H1 (cell line): ENCODE measurements around the gene CENPV. TPM values are rescaled to one million over a fixed set of nuclear protein-coding genes. Genes with fewer than 3 reads are reported as not detected.

Experiments
- CTCF ChIA-PET: fragments of 300-600 bp; sonication (Branson Sonifier 250); formaldehyde crosslinking; loops from one replicate; lab custom pipeline; 2021; ENCODE audit not compliant: partially characterized antibody; lab: Charles Lee
- POLR2A ChIA-PET: fragments of 300-600 bp; sonication (Branson Sonifier 250); formaldehyde crosslinking; loops from one replicate; lab custom pipeline; 2021; ENCODE audit warnings: inconsistent platforms; ENCODE audit not compliant: partially characterized antibody; lab: Charles Lee
- DNase-seq, 2 experiments: peaks; one replicate each; pipeline versions ENCODE4 v3.0.0 to v3.0.0-alpha.2; 2010 to 2022; ENCODE audit warnings: low spot score in 2 of 2, low read depth in 1 of 2, mixed read lengths in 1 of 2
- FAIRE-seq: peaks from 2 replicates; lab custom pipeline; 2011; peaks lifted over from hg19 to GRCh38; lab: Jason Lieb, UNC
- H2AFZ ChIP-seq: 2 replicates; pipeline ENCODE4 v1.8.1; 2012; ENCODE audit warnings: low read length, inconsistent platforms
- H2AK5ac ChIP-seq: 2 replicates; pipeline ENCODE4 v1.6.1; 2013; ENCODE audit warnings: low read depth, low read length
- H2BK120ac ChIP-seq: replicated peaks from 2 replicates; pipeline ENCODE3; 2013; ENCODE audit warnings: low read depth, low read length, inconsistent platforms
- H2BK12ac ChIP-seq: 2 replicates; pipeline ENCODE4 v1.6.1; 2013; ENCODE audit warnings: low read depth, low read length
- H2BK15ac ChIP-seq: 2 replicates; pipeline ENCODE4 v1.6.1; 2013; ENCODE audit warnings: low read length
- H2BK20ac ChIP-seq: 2 replicates; pipeline ENCODE4 v1.6.1; 2013; ENCODE audit warnings: low read length
- H2BK5ac ChIP-seq: 2 replicates; pipeline ENCODE4 v1.6.1; 2013; ENCODE audit warnings: low read depth, low read length
- H3K14ac ChIP-seq: 2 replicates; pipeline ENCODE4 v1.6.1; 2013; ENCODE audit warnings: inconsistent platforms; ENCODE audit not compliant: insufficient read length
- H3K18ac ChIP-seq: 2 replicates; pipeline ENCODE4 v1.6.1; 2013; ENCODE audit warnings: low read length; ENCODE audit errors: extremely low read depth
- H3K23ac ChIP-seq: 2 replicates; pipeline ENCODE4 v1.6.1; 2013; ENCODE audit warnings: inconsistent platforms; ENCODE audit not compliant: insufficient read length
- H3K23me2 ChIP-seq: 2 replicates; pipeline ENCODE4 v1.6.1; 2013; ENCODE audit warnings: low read depth, low read length
- H3K27ac ChIP-seq: 2 replicates; pipeline ENCODE4 v1.6.1; 2011; ENCODE audit warnings: low read depth, low read length, inconsistent platforms
- H3K27me3 ChIP-seq, 4 experiments: replicated peaks in 1 of 4; 1 replicate in 1 of 4; 2 replicates in 3 of 4; pipeline versions ENCODE4 v1.6.1 to v1.8.1; 2011 to 2013; ENCODE audit warnings: low read length in 3 of 4, mild to moderate bottlenecking in 3 of 4, inconsistent platforms in 2 of 4, mixed read lengths in 2 of 4, moderate library complexity in 1 of 4; ENCODE audit not compliant: control insufficient read depth in 3 of 4, insufficient read depth in 3 of 4; ENCODE audit errors: extremely low read depth in 1 of 4
- H3K36me3 ChIP-seq, 4 experiments: 2 replicates each; pipeline versions ENCODE4 v1.6.1 to v1.8.1; 2011 to 2013; ENCODE audit warnings: mild to moderate bottlenecking in 4 of 4, low read length in 3 of 4, moderate library complexity in 2 of 4, control low read depth in 1 of 4, inconsistent platforms in 1 of 4; ENCODE audit not compliant: insufficient read depth in 4 of 4, control insufficient read depth in 2 of 4
- H3K4ac ChIP-seq: replicated peaks from 2 replicates; pipeline ENCODE3; 2013; ENCODE audit warnings: low read length, low read depth, mixed read lengths, inconsistent platforms; ENCODE audit not compliant: insufficient read length
- H3K4me1 ChIP-seq, 4 experiments: replicated peaks in 1 of 4; 1 replicate in 1 of 4; 2 replicates in 3 of 4; pipeline versions ENCODE4 v1.6.1 to v1.8.1; 2011 to 2013; ENCODE audit warnings: low read length in 3 of 4, inconsistent platforms in 2 of 4, mixed read lengths in 1 of 4; ENCODE audit not compliant: insufficient read depth in 4 of 4, control insufficient read depth in 3 of 4
- H3K4me2 ChIP-seq, 2 experiments: 2 replicates each; pipeline versions ENCODE4 v1.6.1 to v1.8.1; 2011 to 2013; ENCODE audit warnings: low read depth in 2 of 2, low read length in 2 of 2, control low read depth in 1 of 2, inconsistent platforms in 1 of 2, mild to moderate bottlenecking in 1 of 2; ENCODE audit not compliant: insufficient read depth in 1 of 2
- H3K4me3 ChIP-seq, 4 experiments: fragments of 200-600, 300-600 bp in 1 of 4; sonication (generic), shearing (Covaris generic), sonication (Bioruptor Twin) in 1 of 4; 2 replicates each; pipeline versions ENCODE4 v1.5.1 to v1.8.1; 2011 to 2016; ENCODE audit warnings: low read length in 4 of 4, low read depth in 3 of 4, control low read depth in 2 of 4, inconsistent platforms in 2 of 4, mild to moderate bottlenecking in 2 of 4, mixed read lengths in 1 of 4, moderate library complexity in 1 of 4; ENCODE audit not compliant: insufficient read depth in 2 of 4; ENCODE audit errors: extremely low read depth in 1 of 4
- H3K56ac ChIP-seq: replicated peaks from 2 replicates; pipeline ENCODE3; 2013; ENCODE audit warnings: low read depth, mild to moderate bottlenecking, mixed read lengths, low read length, inconsistent platforms; ENCODE audit not compliant: insufficient read length
- H3K79me1 ChIP-seq: 2 replicates; pipeline ENCODE4 v1.6.1; 2013; ENCODE audit warnings: low read depth, low read length, control low read depth
- H3K79me2 ChIP-seq, 2 experiments: 2 replicates each; pipeline versions ENCODE4 v1.6.1 to v1.8.1; 2012 to 2013; ENCODE audit warnings: low read length in 2 of 2, mild to moderate bottlenecking in 2 of 2, inconsistent platforms in 1 of 2; ENCODE audit not compliant: insufficient read depth in 2 of 2, control insufficient read depth in 1 of 2
- H3K9ac ChIP-seq, 4 experiments: replicated peaks in 1 of 4; 1 replicate in 1 of 4; 2 replicates in 3 of 4; pipeline versions ENCODE4 v1.6.1 to v1.8.1; 2011 to 2013; ENCODE audit warnings: low read depth in 3 of 4, low read length in 3 of 4, control low read depth in 2 of 4, mild to moderate bottlenecking in 2 of 4, moderate library complexity in 2 of 4, inconsistent platforms in 1 of 4; ENCODE audit errors: extremely low read depth in 1 of 4
- H3K9me3 ChIP-seq, 2 experiments: 2 replicates each; pipeline versions ENCODE4 v1.6.1 to v1.8.1; 2012 to 2013; ENCODE audit warnings: mild to moderate bottlenecking in 2 of 2, moderate library complexity in 2 of 2, control low read depth in 1 of 2, inconsistent platforms in 1 of 2, low read depth in 1 of 2, low read length in 1 of 2, mixed read lengths in 1 of 2; ENCODE audit not compliant: insufficient read depth in 2 of 2
- H4K20me1 ChIP-seq, 2 experiments: replicated peaks in 1 of 2; 2 replicates each; pipeline versions ENCODE3 to v1.8.1; 2011 to 2013; ENCODE audit warnings: inconsistent platforms in 2 of 2, low read length in 2 of 2, mild to moderate bottlenecking in 1 of 2; ENCODE audit not compliant: insufficient read depth in 2 of 2, control insufficient read depth in 1 of 2
- H4K5ac ChIP-seq: 2 replicates; pipeline ENCODE4 v1.6.1; 2013; ENCODE audit warnings: low read length, low read depth, mixed read lengths, inconsistent platforms; ENCODE audit not compliant: insufficient read length
- H4K8ac ChIP-seq: 2 replicates; pipeline ENCODE4 v1.8.0; 2013; ENCODE audit warnings: mild to moderate bottlenecking, moderate library complexity, low read length, inconsistent platforms; ENCODE audit not compliant: insufficient read depth; ENCODE audit errors: extremely low read depth
- H4K91ac ChIP-seq: replicated peaks from 2 replicates; pipeline ENCODE3; 2013; ENCODE audit warnings: low read length, mixed read lengths, inconsistent platforms; ENCODE audit not compliant: insufficient read length
- BRCA1 ChIP-seq: IDR thresholded peaks from 2 replicates; pipeline ENCODE4 v1.6.1; 2012; ENCODE audit warnings: low read depth, low read length, improper control_type of control experiment
- CTCF ChIP-seq, 3 experiments: IDR thresholded peaks; 1 replicate in 2 of 3; 2 replicates in 1 of 3; pipeline versions ENCODE4 v1.5.1 to v1.6.1; 2011; ENCODE audit warnings: low read length in 3 of 3, mild to moderate bottlenecking in 3 of 3, inconsistent platforms in 2 of 3, low read depth in 1 of 3, moderate library complexity in 1 of 3; ENCODE audit not compliant: insufficient read depth in 1 of 3; ENCODE audit errors: control extremely low read depth in 1 of 3
- EP300 ChIP-seq, 2 experiments: IDR thresholded peaks; 1 replicate in 1 of 2; 2 replicates in 1 of 2; pipeline ENCODE4 v1.6.1; 2011 to 2012; ENCODE audit warnings: low read depth in 2 of 2, low read length in 2 of 2, mild to moderate bottlenecking in 2 of 2, borderline replicate concordance in 1 of 2, inconsistent platforms in 1 of 2, moderate library complexity in 1 of 2
- KDM5A ChIP-seq: fragments of 200-600 bp; IDR thresholded peaks from 2 replicates; pipeline ENCODE4 v1.7.1; 2012; ENCODE audit warnings: mild to moderate bottlenecking, low read length, inconsistent platforms, mixed read lengths
- PHF8 ChIP-seq: fragments of 200-600 bp; sonication (generic); conservative IDR thresholded peaks from 2 replicates; pipeline ENCODE4 v1.7.1; 2012; ENCODE audit warnings: low read depth, mild to moderate bottlenecking, inconsistent platforms, low read length, moderate library complexity
- RBBP5 ChIP-seq: IDR thresholded peaks from 2 replicates; pipeline ENCODE4 v1.7.1; 2012; ENCODE audit warnings: low read depth, mild to moderate bottlenecking, inconsistent platforms, low read length, moderate library complexity, borderline replicate concordance
- SP1 ChIP-seq: IDR thresholded peaks from 2 replicates; pipeline ENCODE4 v1.6.1; 2011; ENCODE audit warnings: low read depth, low read length
- SP2 ChIP-seq: IDR thresholded peaks from 2 replicates; pipeline ENCODE4 v1.6.1; 2012; ENCODE audit warnings: mild to moderate bottlenecking, low read length, inconsistent platforms
- SRF ChIP-seq: IDR thresholded peaks from 2 replicates; pipeline ENCODE4 v1.6.1; 2011; ENCODE audit warnings: mild to moderate bottlenecking, low read depth, low read length, moderate library complexity
- TCF12 ChIP-seq: IDR thresholded peaks from 2 replicates; pipeline ENCODE4 v1.6.1; 2011; ENCODE audit warnings: low read depth, mild to moderate bottlenecking, low read length
- TEAD4 ChIP-seq: IDR thresholded peaks from 2 replicates; pipeline ENCODE4 v1.6.1; 2012; ENCODE audit warnings: low read depth, low read length, inconsistent platforms, mixed read lengths
- ZNF274 ChIP-seq: IDR thresholded peaks from 2 replicates; pipeline ENCODE4 v1.7.0; 2012; ENCODE audit warnings: low read length, borderline replicate concordance; ENCODE audit errors: extremely low read depth
- WGBS, 2 experiments: shearing (Covaris generic) in 1 of 2; methylation state at CpG; one replicate each; pipeline versions ENCODE4 v1.1.6 to v1.1.7; 2013 to 2015; ENCODE audit warnings: low lambda C conversion rate in 2 of 2, mixed read lengths in 2 of 2, inconsistent platforms in 1 of 2, low coverage in 1 of 2, missing lambda C conversion rate in 1 of 2; ENCODE audit not compliant: insufficient replicate concordance in 2 of 2, insufficient coverage in 1 of 2, insufficient read length in 1 of 2; ENCODE audit errors: extremely low coverage in 1 of 2, missing lambda C conversion rate in 1 of 2; 5-methylcytosine and 5-hydroxymethylcytosine counted together
- polyA plus RNA-seq, 7 experiments: library from polyadenylated mRNA; depleted of rRNA in 3 of 7; stranded (reverse) in 5 of 7; unstranded in 2 of 7; fragments of >200 nt in 5 of 7; fragments of 200-250 nt in 2 of 7; gene quantifications; 1 replicate in 5 of 7; 2 replicates in 1 of 7; 4 replicates in 1 of 7; pipeline versions ENCODE4 v1.2.1 to v1.2.3, GENCODE V29; 2011 to 2013; ENCODE audit warnings: missing spikeins in 2 of 7, mixed read lengths in 2 of 7
- total RNA-seq: library from RNA; stranded (reverse); fragmentation: NEBNext Ultra II Directional; extraction: Animal tissue kit (Norgen Biotek cat#: 25700); gene quantifications from 2 replicates; pipeline ENCODE4 v1.2.1, GENCODE V29; 2021

CENPV gene
- total and polyA plus RNA-seq, 2 of the 8 experiments (the other 6 are each of a cell fraction or from before 2014, with no cell fraction given), result 249 to 260 TPM

- H3K14ac ChIP-seq, result no peak overlapping the region
- no peaks in the 10 kb centered on the region for H3K27me3 ChIP-seq
- H3K4me1 ChIP-seq, result no peaks in the 10 kb centered on the region
- DNase-seq (no peak), FAIRE-seq (no peak)
- H3K79me1 ChIP-seq, result no peaks in the 10 kb centered on the region
- no peak overlapping the region for H3K4me2 ChIP-seq
- POLR2A ChIA-PET, result no interaction called here
- H3K4ac ChIP-seq, result no peak overlapping the region
- H4K5ac ChIP-seq, result no peak overlapping the region
- no peak overlapping the region for H2AK5ac ChIP-seq
- no peak overlapping the region for H2BK15ac ChIP-seq
- H2BK120ac ChIP-seq, result no peak overlapping the region
- no peak overlapping the region for H2BK20ac ChIP-seq
- H2AFZ ChIP-seq, result no peak overlapping the region
- no peaks in the 10 kb centered on the region for H3K79me2 ChIP-seq
- no peak overlapping the region for H2BK5ac ChIP-seq
- CTCF ChIA-PET, result interaction anchor here (1.3 to 6.3 kb wide), 6 partner anchors 11 to 44 kb away, joined by 4 to 44 read pairs (median 27); no protein-coding TSS in a partner anchor
- H3K23ac ChIP-seq, result no peak overlapping the region
- H3K9ac ChIP-seq, result no peak overlapping the region
- no peaks in the 10 kb centered on the region for H3K9me3 ChIP-seq
- no peak overlapping the region for H3K27ac ChIP-seq
- H4K91ac ChIP-seq, result no peak overlapping the region
- H3K56ac ChIP-seq, result no peak overlapping the region
- H3K23me2 ChIP-seq, result no peaks in the 10 kb centered on the region
- H4K20me1 ChIP-seq, result peaks cover 0 to 5% of the 10 kb centered on the region in 2 experiments
- no peak overlapping the region for H4K8ac ChIP-seq
- H3K18ac ChIP-seq, result no peak overlapping the region
- WGBS, 2 experiments, result 84% methylated on average over 7 of the region's 8 CpGs; no CpG with 5 or more reads in 1 of the 2 experiments
- no peak overlapping the region for H3K4me3 ChIP-seq
- no peak overlapping the region for H2BK12ac ChIP-seq
- no peaks in the 10 kb centered on the region for H3K36me3 ChIP-seq
- TF ChIP-seq RBBP5, result no peak
- no peak for TF ChIP-seq SP1
- no peak for TF ChIP-seq TEAD4
- no peak for TF ChIP-seq CTCF (IDR thresholded peaks at IDR 0.05; ENCODE audit: control extremely low read depth in 1 of 3, insufficient read depth in 1 of 3, low read depth in 1 of 3, low read length in 3 of 3)
- TF ChIP-seq KDM5A, result no peak
- TF ChIP-seq PHF8, result no peak
- no peak for TF ChIP-seq SP2
- no peak for TF ChIP-seq TCF12
- no peak for TF ChIP-seq EP300 (IDR thresholded peaks at IDR 0.05; ENCODE audit: borderline replicate concordance in 1 of 2, low read depth in 2 of 2, low read length in 2 of 2)
- TF ChIP-seq SRF, result no peak
- no peak for TF ChIP-seq ZNF274
- no peak for TF ChIP-seq BRCA1
These were observed 47.1 kb downstream of the CENPV start for GRCh38 chr17:16306211-16306610.
